ENCODE measurements around the gene FERD3L. TPM values are rescaled to one million over a fixed set of nuclear protein-coding genes. Genes with fewer than 3 reads are reported as not detected.
A peak's percentile ranks its signal among the peaks of the same experiment; 100 is the strongest.

Gene FERD3L
- total and polyA plus RNA-seq, 2 experiments from 2014 or later = not detected

GRCh38 chr7:19175241-19175640 is 30.0 kb upstream of the FERD3L start:
- no peaks in the 10 kb centered on the region for H3K9me3 Mint-ChIP-seq
- H3K4me3 ChIP-seq = no peak overlapping the region
- no peak overlapping the region for H3K4me3 Mint-ChIP-seq
- H3K4me1 Mint-ChIP-seq = peaks cover 2% of the 10 kb centered on the region; the same call in 2 of the 3 replicates
- no peaks in the 10 kb centered on the region for H3K27me3 Mint-ChIP-seq (ENCODE audit: insufficient read depth, low read depth, poor library complexity)
- no peak for ATAC-seq
- H3K27ac ChIP-seq (ENCODE audit: low read depth) = no peak overlapping the region
- H3K27ac Mint-ChIP-seq = no peak overlapping the region
- no peaks in the 10 kb centered on the region for H3K79me2 ChIP-seq (replicated peaks; ENCODE audit: insufficient read depth)
- DNase-seq (ENCODE audit: low spot score) = no peak
- H3K9me2 ChIP-seq (ENCODE audit: insufficient read depth) = no peaks in the 10 kb centered on the region
- no peak for TF ChIP-seq POLR2AphosphoS5 (IDR thresholded peaks at IDR 0.05; ENCODE audit: low read depth)
- no peak for TF ChIP-seq JUNB (IDR thresholded peaks at IDR 0.05; ENCODE audit: unreplicated experiment)
- no peak for TF ChIP-seq STAT1 (IDR thresholded peaks at IDR 0.05; ENCODE audit: unreplicated experiment)
- no peaks in the 10 kb centered on the region for H3K36me3 Mint-ChIP-seq (ENCODE audit: low read depth)
- H2AFZ ChIP-seq = no peak overlapping the region
- no peaks in the 10 kb centered on the region for H3K36me3 ChIP-seq (ENCODE audit: insufficient read depth)
- H3K27me3 ChIP-seq (ENCODE audit: insufficient read depth) = no peaks in the 10 kb centered on the region
- H3K4me1 ChIP-seq (ENCODE audit: insufficient read depth) = peaks cover 13% of the 10 kb centered on the region
- no peaks in the 10 kb centered on the region for H3F3A ChIP-seq (replicated peaks; ENCODE audit: low read depth)
- no peaks in the 10 kb centered on the region for H4K20me1 ChIP-seq (replicated peaks; ENCODE audit: insufficient read depth)
- H3K4me2 ChIP-seq = 0 out of 2 replicates have a peak overlapping the region, but pooled peaks have one; percentile 44

GRCh38 chr7:19161671-19162070 is 16.4 kb upstream of the FERD3L start:
- H3K79me2 ChIP-seq (replicated peaks; ENCODE audit: insufficient read depth) = no peaks in the 10 kb centered on the region
- H3K4me3 ChIP-seq = no peak overlapping the region
- H4K20me1 ChIP-seq (replicated peaks; ENCODE audit: insufficient read depth) = no peaks in the 10 kb centered on the region
- H3K36me3 ChIP-seq (ENCODE audit: insufficient read depth) = no peaks in the 10 kb centered on the region
- H3K4me1 ChIP-seq (ENCODE audit: insufficient read depth) = no peaks in the 10 kb centered on the region
- no peak for ATAC-seq
- no peak overlapping the region for H3K27ac ChIP-seq (ENCODE audit: low read depth)
- no peaks in the 10 kb centered on the region for H3K9me2 ChIP-seq (ENCODE audit: insufficient read depth)
- no peaks in the 10 kb centered on the region for H3F3A ChIP-seq (replicated peaks; ENCODE audit: low read depth)
- H2AFZ ChIP-seq = no peak overlapping the region
- Mint-ChIP-seq H3K9me3 (no peaks in the 10 kb centered on the region), H3K27ac (no peak overlapping the region), H3K4me3 (no peak overlapping the region), H3K4me1 (no peaks in the 10 kb centered on the region), H3K27me3 (ENCODE audit: insufficient read depth, low read depth, poor library complexity) (no peaks in the 10 kb centered on the region), H3K36me3 (ENCODE audit: low read depth) (no peaks in the 10 kb centered on the region)
- no peak overlapping the region for H3K4me2 ChIP-seq
- H3K27me3 ChIP-seq (ENCODE audit: insufficient read depth) = no peaks in the 10 kb centered on the region
- DNase-seq (ENCODE audit: low spot score) = no peak
- TF ChIP-seq JUNB (IDR thresholded peaks at IDR 0.05; ENCODE audit: unreplicated experiment) = no peak
- TF ChIP-seq POLR2AphosphoS5 (IDR thresholded peaks at IDR 0.05; ENCODE audit: low read depth) = no peak
- no peak for TF ChIP-seq EZH2 (IDR thresholded peaks at IDR 0.05; ENCODE audit: low read depth, unreplicated experiment)
- TF ChIP-seq ETS1 (IDR thresholded peaks at IDR 0.05) = no peak
- no peak for TF ChIP-seq CTCF (conservative IDR thresholded peaks at IDR 0.05; ENCODE audit: low read depth in 2 of 2)
- no peak for TF ChIP-seq ZNF462 (CRISPR knock-in tag; IDR thresholded peaks at IDR 0.05)
- TF ChIP-seq REST (IDR thresholded peaks at IDR 0.05; ENCODE audit: unreplicated experiment) = no peak
- no peak for TF ChIP-seq STAT1 (IDR thresholded peaks at IDR 0.05; ENCODE audit: unreplicated experiment)
- no peak for TF ChIP-seq CREB1 (CRISPR knock-in tag; IDR thresholded peaks at IDR 0.05; ENCODE audit: low read depth)
